ENCODE results near the gene PRSS53.

PRSS53 gene

GRCh38 chr16:31043352-31043751 lies 45.4 kb downstream of the PRSS53 start:
- no peak for DNase-seq (ENCODE audit: low spot score)

- DNase-seq (ENCODE audit: low spot score): no peak
Measured at GRCh38 chr16:31042866-31043265, 45.9 kb downstream of the PRSS53 start.

GRCh38 chr16:31038993-31039392 lies 49.8 kb downstream of the PRSS53 start:
- DNase-seq (ENCODE audit: low spot score): no peak

- no peak for DNase-seq (ENCODE audit: low spot score)
Measured at GRCh38 chr16:31036691-31037090, 52.1 kb downstream of the PRSS53 start.

- DNase-seq (ENCODE audit: low spot score): peak; percentile 99
Measured at GRCh38 chr16:31033709-31034492, 54.8 kb downstream of the PRSS53 start.

Measured in AG08395 (cell line).